Measurements from ENCODE around the gene PSTPIP1. TPM values are rescaled to one million over a fixed set of nuclear protein-coding genes. Genes with fewer than 3 reads are reported as not detected.

PSTPIP1 gene
- total RNA-seq, 4 donors from 2014 or later = 7.7 to 11.8 (median 8.1) TPM

DNA sequence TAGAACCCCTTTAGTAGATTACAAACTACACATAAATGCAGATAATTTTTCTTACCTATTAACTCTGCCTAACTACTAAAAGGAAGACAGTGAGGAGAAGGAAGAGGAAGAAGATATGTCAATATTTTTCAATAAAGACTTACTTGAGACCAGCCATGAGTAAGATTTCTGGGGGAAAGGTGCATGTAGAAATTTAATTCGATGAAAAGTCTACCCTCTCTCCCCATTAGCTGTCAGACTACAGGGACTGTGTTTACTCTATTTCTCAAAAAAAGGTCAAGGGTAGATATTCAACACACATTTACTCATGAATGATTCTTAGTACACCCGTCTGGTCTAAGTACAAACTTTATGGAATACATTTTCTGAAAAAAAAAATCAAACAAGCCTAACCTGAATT, 69.1 kb downstream of the PSTPIP1 start:
- no peak for DNase-seq (ENCODE audit: extremely low spot score)
- intact Hi-C loops (cut with DNase I) = no loop called here
- Histone ChIP-seq H3K4me3 (no peak overlapping the region), H3K27me3 (no peaks in the 10 kb centered on the region), H3K9me3 (no peaks in the 10 kb centered on the region), H3K4me1 (peaks cover 37 to 74% (median 68%) of the 10 kb centered on the region in 4 donors), H3K36me3 (no peaks in the 10 kb centered on the region), H3K27ac (replicated peaks in 1 of 4) (no peak overlapping the region)
- TF ChIP-seq, protein P1, sequence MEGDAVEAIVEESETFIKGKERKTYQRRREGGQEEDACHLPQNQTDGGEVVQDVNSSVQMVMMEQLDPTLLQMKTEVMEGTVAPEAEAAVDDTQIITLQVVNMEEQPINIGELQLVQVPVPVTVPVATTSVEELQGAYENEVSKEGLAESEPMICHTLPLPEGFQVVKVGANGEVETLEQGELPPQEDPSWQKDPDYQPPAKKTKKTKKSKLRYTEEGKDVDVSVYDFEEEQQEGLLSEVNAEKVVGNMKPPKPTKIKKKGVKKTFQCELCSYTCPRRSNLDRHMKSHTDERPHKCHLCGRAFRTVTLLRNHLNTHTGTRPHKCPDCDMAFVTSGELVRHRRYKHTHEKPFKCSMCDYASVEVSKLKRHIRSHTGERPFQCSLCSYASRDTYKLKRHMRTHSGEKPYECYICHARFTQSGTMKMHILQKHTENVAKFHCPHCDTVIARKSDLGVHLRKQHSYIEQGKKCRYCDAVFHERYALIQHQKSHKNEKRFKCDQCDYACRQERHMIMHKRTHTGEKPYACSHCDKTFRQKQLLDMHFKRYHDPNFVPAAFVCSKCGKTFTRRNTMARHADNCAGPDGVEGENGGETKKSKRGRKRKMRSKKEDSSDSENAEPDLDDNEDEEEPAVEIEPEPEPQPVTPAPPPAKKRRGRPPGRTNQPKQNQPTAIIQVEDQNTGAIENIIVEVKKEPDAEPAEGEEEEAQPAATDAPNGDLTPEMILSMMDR (IDR thresholded peaks at IDR 0.05) = no peak
- no peak for TF ChIP-seq POLR2A (IDR thresholded peaks at IDR 0.05; ENCODE audit: low read depth)
- TF ChIP-seq EP300 (IDR thresholded peaks at IDR 0.05) = no peak
- WGBS = 61% methylated on average over 2 of the region's 2 CpGs

DNA sequence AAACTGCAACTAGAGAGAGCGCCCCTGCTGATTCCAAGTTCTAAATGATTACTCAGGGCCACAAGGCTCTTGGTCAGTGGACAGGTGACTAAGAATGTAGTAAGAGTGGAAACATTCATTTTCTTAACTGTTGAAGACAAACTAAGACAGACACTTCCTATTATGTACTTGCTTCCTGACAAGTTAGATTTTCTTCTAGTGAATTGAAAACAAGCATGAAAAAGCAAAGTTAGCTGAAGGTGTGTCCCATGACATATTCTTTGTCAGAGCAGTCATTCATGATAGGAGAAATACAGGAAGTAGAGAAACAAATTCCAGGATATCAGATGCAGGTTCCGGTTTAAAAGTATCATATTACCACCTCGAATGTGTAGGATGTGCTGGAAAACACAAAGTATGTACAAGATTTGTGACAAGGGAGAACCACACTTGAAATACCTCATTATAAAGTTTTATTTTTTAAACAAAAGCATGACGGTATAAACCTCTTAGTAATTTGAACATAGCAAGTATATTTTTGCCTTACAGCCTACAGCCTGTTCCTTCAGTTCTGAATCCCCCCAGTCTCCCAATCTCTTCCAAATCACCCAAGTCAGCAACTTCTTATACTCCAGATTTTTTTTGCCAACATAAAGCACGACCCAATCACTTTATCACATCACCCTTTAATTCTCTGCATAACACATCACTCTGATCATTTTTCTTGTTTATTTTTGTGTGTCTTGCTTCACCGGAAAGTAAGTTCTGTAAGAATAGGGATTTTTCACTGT, 69.8 kb downstream of the PSTPIP1 start:
- WGBS = 71% methylated on average over 6 of the region's 6 CpGs
- Histone ChIP-seq H3K27ac (replicated peaks in 1 of 4) (no peak overlapping the region), H3K27me3 (no peaks in the 10 kb centered on the region), H3K36me3 (no peaks in the 10 kb centered on the region), H3K9me3 (no peaks in the 10 kb centered on the region), H3K4me3 (no peak overlapping the region), H3K4me1 (peaks cover 39 to 74% (median 70%) of the 10 kb centered on the region in 4 donors)
- intact Hi-C loops (cut with DNase I) = no loop called here
- no peak for TF ChIP-seq POLR2A (IDR thresholded peaks at IDR 0.05; ENCODE audit: low read depth)
- no peak for TF ChIP-seq POLR2AphosphoS5 (IDR thresholded peaks at IDR 0.05)
- no peak for TF ChIP-seq EP300 (IDR thresholded peaks at IDR 0.05)
- TF ChIP-seq, protein P1 (IDR thresholded peaks at IDR 0.05) = no peak
- no peak for DNase-seq (ENCODE audit: extremely low spot score)

DNA sequence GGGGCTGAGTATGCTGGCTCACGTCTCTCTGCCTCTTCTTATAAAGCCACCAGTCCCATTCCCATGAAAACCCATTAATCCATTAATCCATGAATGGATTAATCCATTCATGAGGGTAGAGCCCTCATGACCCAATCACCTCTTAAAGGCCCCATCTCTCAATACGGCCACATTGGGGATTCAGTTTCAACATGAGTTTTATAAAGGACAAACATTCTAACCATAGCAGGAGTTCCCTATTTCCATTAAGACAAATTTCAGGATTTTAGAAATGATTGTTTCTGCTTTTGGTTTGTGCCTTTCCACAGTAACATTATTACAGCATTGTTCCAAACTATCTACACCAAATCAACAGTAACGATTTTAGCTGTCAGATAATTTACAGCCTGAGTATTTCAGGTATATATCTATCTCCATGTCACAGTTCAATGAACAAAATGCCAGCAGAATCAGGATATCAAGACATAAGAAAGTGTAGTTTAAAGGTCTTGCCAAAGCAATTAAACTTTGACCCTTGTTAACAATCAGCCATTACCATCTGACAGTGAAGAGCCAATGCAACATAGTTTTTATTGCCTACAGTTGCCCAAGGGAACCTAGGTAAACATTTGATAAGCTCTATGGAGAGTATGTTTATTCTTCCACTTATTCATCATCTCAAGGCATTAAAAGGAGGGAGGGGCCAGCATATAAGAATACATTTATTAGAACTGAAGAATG, 72.2 kb downstream of the PSTPIP1 start:
- DNase-seq (ENCODE audit: extremely low spot score) = no peak
- 74% methylated on average over 3 of the region's 3 CpGs for WGBS
- Histone ChIP-seq H3K9me3 (no peaks in the 10 kb centered on the region), H3K4me3 (no peak overlapping the region), H3K27ac (replicated peaks in 1 of 4) (no peak overlapping the region), H3K27me3 (no peaks in the 10 kb centered on the region), H3K36me3 (no peaks in the 10 kb centered on the region), H3K4me1 (peaks cover 27 to 63% (median 55%) of the 10 kb centered on the region in 4 donors)
- TF ChIP-seq, protein P1 (IDR thresholded peaks at IDR 0.05) = no peak
- TF ChIP-seq EP300 (IDR thresholded peaks at IDR 0.05) (no peak), POLR2A (IDR thresholded peaks at IDR 0.05; ENCODE audit: low read depth) (no peak), POLR2AphosphoS5 (IDR thresholded peaks at IDR 0.05) (no peak)
- intact Hi-C loops (cut with DNase I) = no loop called here

DNA sequence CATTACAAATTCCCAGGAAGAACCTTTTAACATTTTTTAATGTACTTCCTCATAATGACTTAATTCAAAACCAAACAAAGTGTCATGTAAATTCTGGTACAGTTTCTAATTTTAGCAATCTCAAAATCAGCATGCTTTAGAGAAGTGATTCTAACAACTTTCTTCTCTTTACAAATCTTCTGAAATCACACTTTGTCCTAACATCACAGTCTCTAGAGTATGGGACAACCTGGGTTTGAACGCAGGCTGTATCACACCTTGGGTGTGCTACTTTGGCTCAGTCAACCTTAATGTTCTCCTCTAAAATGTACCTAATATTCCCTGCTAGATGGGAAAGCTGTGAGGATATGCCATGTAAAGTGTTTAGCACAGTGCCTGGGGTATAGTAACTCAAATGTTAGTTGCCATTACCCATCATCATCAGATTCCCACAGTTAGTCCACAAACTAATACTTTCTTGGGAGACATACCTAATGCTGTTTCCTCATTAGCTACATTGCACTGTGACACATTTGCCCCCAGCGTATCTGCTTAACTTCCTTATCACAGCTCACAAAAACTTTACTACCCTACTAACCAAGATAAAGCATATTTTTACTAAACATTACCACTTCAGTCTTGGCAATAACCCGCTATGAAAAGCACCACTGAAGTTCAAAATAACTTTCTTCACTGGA, 72.9 kb downstream of the PSTPIP1 start:
- Histone ChIP-seq H3K4me1 (peaks cover 27 to 58% (median 52%) of the 10 kb centered on the region in 4 donors), H3K9me3 (no peaks in the 10 kb centered on the region), H3K27ac (replicated peaks in 1 of 4) (no peak overlapping the region), H3K36me3 (no peaks in the 10 kb centered on the region), H3K27me3 (no peaks in the 10 kb centered on the region), H3K4me3 (no peak overlapping the region)
- no peak for DNase-seq (ENCODE audit: extremely low spot score)
- TF ChIP-seq POLR2AphosphoS5 (IDR thresholded peaks at IDR 0.05) (no peak), EP300 (IDR thresholded peaks at IDR 0.05) (no peak), POLR2A (IDR thresholded peaks at IDR 0.05; ENCODE audit: low read depth) (no peak)
- TF ChIP-seq, protein P1 (IDR thresholded peaks at IDR 0.05) = no peak
- WGBS = 65% methylated on average over 3 of the region's 3 CpGs
- intact Hi-C loops (cut with DNase I) = no loop called here
